SK-N-SH (cell line): ENCODE measurements around the gene CYLC2. TPM values are rescaled to one million over a fixed set of nuclear protein-coding genes. Genes with fewer than 3 reads are reported as not detected.

Source experiments
- CTCF ChIA-PET: fragments of 300-600, 350-600 bp; formaldehyde crosslinking; extraction: SDS; loops from one replicate; lab custom pipeline; 2021; lab: Yijun Ruan, JAX
- POLR2A ChIA-PET: fragments of 350-600 bp; sonication (Branson Sonifier 250); formaldehyde crosslinking; extraction: SDS; loops from one replicate; lab custom pipeline; 2020; ENCODE audit warnings: antibody characterized with exemption, inconsistent platforms; lab: Yijun Ruan, JAX
- DNase-seq: peaks from one replicate; pipeline ENCODE4 v3.0.0; 2012
- H2AFZ ChIP-seq: fragments of 200-600 bp; sonication (generic); 2 replicates; pipeline ENCODE4 v1.8.1; 2016; ENCODE audit warnings: antibody characterized with exemption, mild to moderate bottlenecking, low read depth
- H3F3A ChIP-seq: fragments of 200-600 bp; sonication (generic); replicated peaks from 2 replicates; pipeline ENCODE3; 2016; ENCODE audit warnings: antibody characterized with exemption, mild to moderate bottlenecking; ENCODE audit not compliant: insufficient read depth
- H3K27ac ChIP-seq, 2 experiments: fragments of 200-500 bp in 1 of 2; fragments of 200-600 bp in 1 of 2; sonication (Bioruptor generic) in 1 of 2; sonication (generic), shearing (Covaris generic) in 1 of 2; 2 replicates each; pipeline versions ENCODE4 v1.5.1 to v1.6.1; 2014 to 2016; ENCODE audit warnings: low read depth in 2 of 2, inconsistent platforms in 1 of 2, low read length in 1 of 2, mild to moderate bottlenecking in 1 of 2, mixed read lengths in 1 of 2
- H3K27me3 ChIP-seq: fragments of 200-600 bp; sonication (generic), shearing (Covaris generic); 2 replicates; pipeline ENCODE4 v1.6.1; 2016; ENCODE audit warnings: mixed run types; ENCODE audit not compliant: insufficient read depth
- H3K36me3 ChIP-seq, 2 experiments: fragments of 200-500 bp in 1 of 2; fragments of 200-600 bp in 1 of 2; sonication (Bioruptor generic) in 1 of 2; sonication (generic) in 1 of 2; replicated peaks in 1 of 2; 2 replicates each; pipeline versions ENCODE3 to v1.5.1; 2014 to 2016; ENCODE audit warnings: low read length in 1 of 2, mild to moderate bottlenecking in 1 of 2; ENCODE audit not compliant: insufficient read depth in 2 of 2, control insufficient read depth in 1 of 2
- H3K4me1 ChIP-seq, 2 experiments: fragments of 200-500 bp in 1 of 2; fragments of 200-600 bp in 1 of 2; sonication (Bioruptor generic) in 1 of 2; sonication (generic), shearing (Covaris generic) in 1 of 2; 2 replicates each; pipeline versions ENCODE4 v1.5.1 to v1.6.1; 2014 to 2016; ENCODE audit warnings: low read depth in 1 of 2, low read length in 1 of 2, mixed run types in 1 of 2; ENCODE audit not compliant: insufficient read depth in 2 of 2, control insufficient read depth in 1 of 2
- H3K4me2 ChIP-seq: fragments of 200-600 bp; sonication (generic), shearing (Covaris generic); 2 replicates; pipeline ENCODE4 v1.6.1; 2017; ENCODE audit warnings: mixed run types
- H3K4me3 ChIP-seq, 2 experiments: fragments of 200-500 bp in 1 of 2; fragments of 200-600 bp in 1 of 2; sonication (Bioruptor generic) in 1 of 2; sonication (generic), shearing (Covaris generic) in 1 of 2; 2 replicates each; pipeline versions ENCODE4 v1.5.1 to v1.8.1; 2014 to 2016; ENCODE audit warnings: low read depth in 2 of 2, inconsistent platforms in 1 of 2, low read length in 1 of 2, mild to moderate bottlenecking in 1 of 2, mixed read lengths in 1 of 2, moderate library complexity in 1 of 2
- H3K79me2 ChIP-seq: fragments of 200-600 bp; sonication (generic); 2 replicates; pipeline ENCODE4 v1.8.1; 2017; ENCODE audit warnings: mild to moderate bottlenecking; ENCODE audit not compliant: insufficient read depth
- H3K9ac ChIP-seq: fragments of 200-600 bp; sonication (generic); 2 replicates; pipeline ENCODE4 v1.6.1; 2017; ENCODE audit warnings: mixed run types
- H3K9me2 ChIP-seq: fragments of 200-600 bp; sonication (generic); 2 replicates; pipeline ENCODE4 v1.6.1; 2017; ENCODE audit warnings: mixed run types
- H3K9me3 ChIP-seq: fragments of 200-600 bp; sonication (generic); 2 replicates; pipeline ENCODE4 v1.6.1; 2017; ENCODE audit warnings: mixed run types, mild to moderate bottlenecking, moderate library complexity
- H4K20me1 ChIP-seq: fragments of 200-600 bp; sonication (generic); 2 replicates; pipeline ENCODE4 v1.6.1; 2017; ENCODE audit warnings: mild to moderate bottlenecking, mixed run types; ENCODE audit not compliant: insufficient read depth
- CHD2 ChIP-seq: fragments of 150-350 bp; IDR thresholded peaks from 2 replicates; pipeline ENCODE4 v1.6.1; 2018; ENCODE audit warnings: low read length; ENCODE audit not compliant: partially characterized antibody
- FOXJ3 ChIP-seq: sonication (generic); formaldehyde crosslinking; IDR thresholded peaks from 2 replicates; pipeline ENCODE4 v1.5.1; 2020; ENCODE audit warnings: mild to moderate bottlenecking, missing genetic modification reagents
- GABPA ChIP-seq: IDR thresholded peaks from 2 replicates; pipeline ENCODE4 v1.4.0; 2012; ENCODE audit warnings: low read depth, mild to moderate bottlenecking
- GATA2 ChIP-seq: sonication (generic); formaldehyde crosslinking; IDR thresholded peaks from 2 replicates; pipeline ENCODE4 v1.5.0; 2020; ENCODE audit warnings: mild to moderate bottlenecking, missing genetic modification reagents
- JUND ChIP-seq: IDR thresholded peaks from 2 replicates; pipeline ENCODE4 v1.4.0; 2012
- MEF2A ChIP-seq: IDR thresholded peaks from 2 replicates; pipeline ENCODE4 v1.4.0; 2012; ENCODE audit warnings: low read depth, borderline replicate concordance
- NRF1 ChIP-seq: IDR thresholded peaks from 2 replicates; pipeline ENCODE4 v1.6.1; 2012; ENCODE audit warnings: low read depth, mild to moderate bottlenecking, low read length
- POLR2AphosphoS5 ChIP-seq: IDR thresholded peaks from 2 replicates; pipeline ENCODE4 v1.6.1; 2012; ENCODE audit warnings: low read depth, low read length
- RAD21 ChIP-seq: IDR thresholded peaks from 2 replicates; pipeline ENCODE4 v1.6.1; 2012; ENCODE audit warnings: mild to moderate bottlenecking, low read length
- RXRA ChIP-seq: IDR thresholded peaks from 2 replicates; pipeline ENCODE4 v1.4.0; 2012; ENCODE audit warnings: low read depth, mild to moderate bottlenecking, borderline replicate concordance
- SIN3A ChIP-seq: IDR thresholded peaks from 2 replicates; pipeline ENCODE4 v1.6.1; 2012; ENCODE audit warnings: low read depth, mild to moderate bottlenecking, low read length, moderate library complexity, borderline replicate concordance
- TCF12 ChIP-seq: IDR thresholded peaks from 2 replicates; pipeline ENCODE4 v1.4.0; 2012
- TEAD4 ChIP-seq: IDR thresholded peaks from 2 replicates; pipeline ENCODE4 v1.4.0; 2012; ENCODE audit warnings: mild to moderate bottlenecking, borderline replicate concordance; ENCODE audit not compliant: insufficient read depth
- WGBS: methylation state at CpG from one replicate; pipeline ENCODE4 v1.1.6; 2017; ENCODE audit warnings: low lambda C conversion rate; 5-methylcytosine and 5-hydroxymethylcytosine counted together
- polyA plus RNA-seq, 3 experiments: library from polyadenylated mRNA; depleted of rRNA; stranded (reverse); fragments of >200 nt; gene quantifications; 2 replicates each; pipeline ENCODE4 v1.2.3, GENCODE V29; 2012
- small RNA-seq, 7 experiments: library from RNA; depleted of rRNA; stranded (forward); fragments of <200 nt; gene quantifications; one replicate each; pipeline ENCODE3, GENCODE V24; 2012
- TF ChIP-seq, protein P1 (sequence below): IDR thresholded peaks from 2 replicates; pipeline ENCODE4 v1.4.0; 2012; ENCODE audit warnings: low read depth, borderline replicate concordance
- TF ChIP-seq, protein P2 (sequence below): fragments of 150-350 bp; IDR thresholded peaks from 2 replicates; pipeline ENCODE4 v1.6.1; 2017; ENCODE audit warnings: antibody characterized with exemption, low read length, low read depth, borderline replicate concordance
- TF ChIP-seq, protein P3 (sequence below): IDR thresholded peaks from 2 replicates; pipeline ENCODE4; 2012

Gene CYLC2
- polyA plus RNA-seq, 1 of the 3 experiments (the other 2 are of a cell fraction), result not detected

DNA sequence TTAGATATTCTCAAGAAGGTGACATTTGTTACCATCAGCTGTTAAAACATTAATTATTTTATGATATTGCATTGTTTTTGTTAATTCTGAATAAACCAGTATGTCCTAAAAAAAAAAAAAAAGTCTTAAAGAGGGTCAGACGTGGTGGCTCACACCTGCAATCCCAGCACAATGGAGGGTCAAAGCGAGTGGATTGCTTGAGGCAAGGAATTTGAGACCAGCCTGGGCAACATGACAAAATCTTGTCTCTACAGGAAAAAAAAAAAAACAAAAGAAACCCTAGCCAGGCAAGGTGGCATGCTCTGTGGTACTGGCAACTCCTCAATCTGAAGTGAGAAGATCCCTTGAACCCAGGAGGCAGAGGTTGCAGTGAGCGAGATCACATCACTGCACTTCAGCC lies 46.8 kb downstream of the CYLC2 start:
- Histone ChIP-seq H3K27me3 (no peaks in the 10 kb centered on the region), H4K20me1 (no peaks in the 10 kb centered on the region), H3K4me1 (no peaks in the 10 kb centered on the region), H3K4me3 (no peak overlapping the region), H3K27ac (no peak overlapping the region), H3K9ac (no peak overlapping the region), H3K9me3 (no peaks in the 10 kb centered on the region), H3K9me2 (no peaks in the 10 kb centered on the region), H3K36me3 (no peaks in the 10 kb centered on the region)
- no peak for DNase-seq
- no peak for TF ChIP-seq JUND
- no peak for TF ChIP-seq TCF12
- no peak for TF ChIP-seq MEF2A
- no peak for TF ChIP-seq NRF1
- TF ChIP-seq, protein P1, sequence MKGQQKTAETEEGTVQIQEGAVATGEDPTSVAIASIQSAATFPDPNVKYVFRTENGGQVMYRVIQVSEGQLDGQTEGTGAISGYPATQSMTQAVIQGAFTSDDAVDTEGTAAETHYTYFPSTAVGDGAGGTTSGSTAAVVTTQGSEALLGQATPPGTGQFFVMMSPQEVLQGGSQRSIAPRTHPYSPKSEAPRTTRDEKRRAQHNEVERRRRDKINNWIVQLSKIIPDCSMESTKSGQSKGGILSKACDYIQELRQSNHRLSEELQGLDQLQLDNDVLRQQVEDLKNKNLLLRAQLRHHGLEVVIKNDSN, result no peak
- no peak for TF ChIP-seq POLR2AphosphoS5
- no peak for TF ChIP-seq CHD2
- no peak for TF ChIP-seq GATA2 (CRISPR knock-in tag)
- no peak for TF ChIP-seq RXRA
- TF ChIP-seq, protein P2, sequence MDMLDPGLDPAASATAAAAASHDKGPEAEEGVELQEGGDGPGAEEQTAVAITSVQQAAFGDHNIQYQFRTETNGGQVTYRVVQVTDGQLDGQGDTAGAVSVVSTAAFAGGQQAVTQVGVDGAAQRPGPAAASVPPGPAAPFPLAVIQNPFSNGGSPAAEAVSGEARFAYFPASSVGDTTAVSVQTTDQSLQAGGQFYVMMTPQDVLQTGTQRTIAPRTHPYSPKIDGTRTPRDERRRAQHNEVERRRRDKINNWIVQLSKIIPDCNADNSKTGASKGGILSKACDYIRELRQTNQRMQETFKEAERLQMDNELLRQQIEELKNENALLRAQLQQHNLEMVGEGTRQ, result no peak
- TF ChIP-seq FOXJ3 (CRISPR knock-in tag), result no peak
- no peak for TF ChIP-seq SIN3A
- no peak for TF ChIP-seq GABPA
- TF ChIP-seq RAD21, result no peak
- TF ChIP-seq, protein P3, sequence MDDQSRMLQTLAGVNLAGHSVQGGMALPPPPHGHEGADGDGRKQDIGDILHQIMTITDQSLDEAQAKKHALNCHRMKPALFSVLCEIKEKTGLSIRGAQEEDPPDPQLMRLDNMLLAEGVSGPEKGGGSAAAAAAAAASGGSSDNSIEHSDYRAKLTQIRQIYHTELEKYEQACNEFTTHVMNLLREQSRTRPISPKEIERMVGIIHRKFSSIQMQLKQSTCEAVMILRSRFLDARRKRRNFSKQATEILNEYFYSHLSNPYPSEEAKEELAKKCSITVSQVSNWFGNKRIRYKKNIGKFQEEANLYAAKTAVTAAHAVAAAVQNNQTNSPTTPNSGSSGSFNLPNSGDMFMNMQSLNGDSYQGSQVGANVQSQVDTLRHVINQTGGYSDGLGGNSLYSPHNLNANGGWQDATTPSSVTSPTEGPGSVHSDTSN, result no peak
- TF ChIP-seq TEAD4, result no peak
- TF ChIP-seq, all 33 proteins: peak for 0
- Histone ChIP-seq H2AFZ (no peak overlapping the region), H3K79me2 (no peaks in the 10 kb centered on the region), H3K4me2 (no peak overlapping the region), H3F3A (no peaks in the 10 kb centered on the region)
- 12% methylated on average over 3 of the region's 3 CpGs for WGBS
- ChIA-PET CTCF (no interaction called here), POLR2A (no interaction called here)

Small RNAs within 50 kb of the gene (small RNA-seq; reads per million reads assigned to genes)
- 0 reads per million in 7 experiments for gene AL589823.1
